PC-9 (cell line): ENCODE data around the gene KLF7. TPM values are rescaled to one million over a fixed set of nuclear protein-coding genes. Genes with fewer than 3 reads are reported as not detected.

Experiments used
- BruUV-seq: library from RNA; stranded (reverse); fragments of 400-500 nt; replicated peaks from 2 replicates; lab custom pipeline; 2021; lab: Mats Ljungman, UMichigan
- CTCF ChIA-PET: fragments of 300-600 bp; sonication (Branson Sonifier 250); formaldehyde crosslinking; loops from one replicate; lab custom pipeline; 2022; ENCODE audit warnings: antibody characterized with exemption; lab: Charles Lee
- POLR2A ChIA-PET: fragments of 300-600 bp; sonication (Branson Sonifier 250); formaldehyde crosslinking; loops from one replicate; lab custom pipeline; 2022; ENCODE audit warnings: antibody characterized with exemption; ENCODE audit not compliant: unreplicated experiment; lab: Charles Lee
- DNase-seq, 2 experiments: peaks; one replicate each; pipeline versions ENCODE4 v3.0.0 to v3.0.0-alpha.2; 2015 to 2022; ENCODE audit warnings: mixed read lengths in 1 of 2
- H2AFZ ChIP-seq: fragments of 200-600 bp; sonication (generic); 2 replicates; pipeline ENCODE4 v1.8.1; 2017; ENCODE audit warnings: antibody characterized with exemption
- H3F3A ChIP-seq: fragments of 200-600 bp; sonication (generic); 2 replicates; pipeline ENCODE4 v1.8.1; 2017; ENCODE audit warnings: antibody characterized with exemption, mild to moderate bottlenecking, low read depth; ENCODE audit not compliant: insufficient read depth
- H3K27ac ChIP-seq: fragments of 200-600 bp; sonication (generic); 2 replicates; pipeline ENCODE4 v1.6.1; 2016; ENCODE audit warnings: mixed run types
- H3K27me3 ChIP-seq: fragments of 200-600 bp; sonication (generic); 2 replicates; pipeline ENCODE4 v1.6.1; 2016; ENCODE audit warnings: low read depth, mixed run types; ENCODE audit not compliant: insufficient read depth
- H3K36me3 ChIP-seq: fragments of 200-600 bp; sonication (generic); 2 replicates; pipeline ENCODE4 v1.6.1; 2016; ENCODE audit warnings: low read depth, mixed run types
- H3K4me1 ChIP-seq: fragments of 200-600 bp; sonication (generic); replicated peaks from 2 replicates; pipeline ENCODE4 v1.6.1; 2016; ENCODE audit warnings: mixed run types; ENCODE audit not compliant: insufficient read depth
- H3K4me2 ChIP-seq: fragments of 200-600 bp; sonication (generic); 2 replicates; pipeline ENCODE4 v1.6.1; 2017; ENCODE audit warnings: mixed run types
- H3K4me3 ChIP-seq: fragments of 200-600 bp; sonication (generic); 2 replicates; pipeline ENCODE4 v1.6.1; 2016; ENCODE audit warnings: mixed run types
- H3K79me2 ChIP-seq: fragments of 200-600 bp; sonication (generic); 2 replicates; pipeline ENCODE4 v1.6.1; 2017; ENCODE audit warnings: low read depth, mixed run types
- H3K9me2 ChIP-seq: fragments of 200-600 bp; sonication (generic); 2 replicates; pipeline ENCODE4 v1.8.1; 2017; ENCODE audit warnings: mild to moderate bottlenecking; ENCODE audit not compliant: insufficient read depth
- H3K9me3 ChIP-seq: fragments of 200-600 bp; sonication (generic); 2 replicates; pipeline ENCODE4 v1.8.1; 2016; ENCODE audit warnings: low read depth; ENCODE audit not compliant: insufficient read depth
- H4K20me1 ChIP-seq: fragments of 200-600 bp; sonication (generic); 2 replicates; pipeline ENCODE4 v1.8.1; 2017; ENCODE audit not compliant: insufficient read depth
- CTCF ChIP-seq: fragments of 200-600 bp; sonication (generic); conservative IDR thresholded peaks from 2 replicates; pipeline ENCODE4 v1.6.1; 2017; ENCODE audit warnings: mixed run types, antibody characterized with exemption, mild to moderate bottlenecking, moderate library complexity
- EZH2 ChIP-seq: fragments of 200-600 bp; sonication (generic); IDR thresholded peaks from 2 replicates; pipeline ENCODE4 v1.8.0; 2017; ENCODE audit warnings: antibody characterized with exemption, low read depth
- intact Hi-C: fragments of 100-400 bp; cut with micrococcal nuclease; formaldehyde crosslinking; loops from one replicate; pipeline ENCODE4 v1.10.0; 2022; ENCODE audit not compliant: unreplicated experiment
- total RNA-seq: library from RNA; stranded (reverse); gene quantifications from 2 replicates; pipeline ENCODE4 v1.2.3, GENCODE V29; 2021

Gene KLF7
- total RNA-seq, 1 experiment from 2014 or later = 20.0 TPM

GRCh38 chr2:207166349-207167098, 776 bp upstream of the KLF7 start:
- TF ChIP-seq EZH2 = no peak
- no peak; the same call in 1 of the 2 replicates for TF ChIP-seq CTCF
- H3K4me2 ChIP-seq = peak overlapping the region; percentile 75
- peaks cover 26% of the 10 kb centered on the region for H3K4me1 ChIP-seq
- peak; percentile 48 to 63 for DNase-seq
- no peaks in the 10 kb centered on the region for H4K20me1 ChIP-seq
- BruUV-seq = TSS peak; percentile 13
- H2AFZ ChIP-seq = peak overlapping the region; percentile 71
- peak overlapping the region; percentile 87 for H3K4me3 ChIP-seq
- no peaks in the 10 kb centered on the region for H3K9me3 ChIP-seq
- no peaks in the 10 kb centered on the region for H3K27me3 ChIP-seq
- peaks cover 21% of the 10 kb centered on the region; the same call in 1 of the 2 replicates for H3F3A ChIP-seq
- CTCF ChIA-PET = interaction anchor here (0.8 kb wide), 1 partner anchor 90 kb away, joined by 3 read pairs; no protein-coding TSS in a partner anchor
- H3K79me2 ChIP-seq = peaks cover 31% of the 10 kb centered on the region
- POLR2A ChIA-PET = interaction anchor here (0.5 to 1.6 kb wide), 12 partner anchors 10 to 702 kb away, joined by 3 to 13 read pairs (median 4); no protein-coding TSS in a partner anchor
- intact Hi-C loops = loop anchor here (1.0 to 5.0 kb wide), 7 partner anchors 44 to 307 kb away; no protein-coding TSS in a partner anchor
- H3K36me3 ChIP-seq = no peaks in the 10 kb centered on the region
- H3K9me2 ChIP-seq = no peaks in the 10 kb centered on the region
- peak overlapping the region; percentile 93 for H3K27ac ChIP-seq

- CTCF ChIA-PET = interaction anchor here (0.8 kb wide), 1 partner anchor 91 kb away, joined by 3 read pairs; no protein-coding TSS in a partner anchor
- H2AFZ ChIP-seq = no peak overlapping the region
These were observed 246 bp upstream of the KLF7 start for GRCh38 chr2:207166039-207166348.

More at GRCh38 chr2:207166039-207166348, 246 bp upstream of the KLF7 start:
- peaks cover 21% of the 10 kb centered on the region; the same call in 1 of the 2 replicates for H3F3A ChIP-seq
- intact Hi-C loops = loop anchor here (1.0 to 5.0 kb wide), 7 partner anchors 44 to 307 kb away; no protein-coding TSS in a partner anchor
- H3K79me2 ChIP-seq = peaks cover 37% of the 10 kb centered on the region
- H3K27me3 ChIP-seq = no peaks in the 10 kb centered on the region
- peak; percentile 93 to 96 for DNase-seq
- no peaks in the 10 kb centered on the region for H4K20me1 ChIP-seq
- no peaks in the 10 kb centered on the region for H3K9me3 ChIP-seq
- peaks cover 29% of the 10 kb centered on the region for H3K4me1 ChIP-seq
- no TSS peak for BruUV-seq
- no peaks in the 10 kb centered on the region for H3K9me2 ChIP-seq
- peak overlapping the region; percentile 93 for H3K27ac ChIP-seq
- peak overlapping the region; percentile 75; the same call in 1 of the 2 replicates for H3K4me2 ChIP-seq
- no peaks in the 10 kb centered on the region for H3K36me3 ChIP-seq
- peak overlapping the region; percentile 87 for H3K4me3 ChIP-seq
- POLR2A ChIA-PET = interaction anchor here (0.5 to 1.0 kb wide), 9 partner anchors 77 to 701 kb away, joined by 3 to 8 read pairs (median 4); no protein-coding TSS in a partner anchor
- no peak for TF ChIP-seq CTCF
- TF ChIP-seq EZH2 = no peak
